GM12878 (cell line): ENCODE data around the gene ZFAND2B. TPM values are rescaled to one million over a fixed set of nuclear protein-coding genes. Genes with fewer than 3 reads are reported as not detected.
"Not testable (repeated sequence)": the region's sequence is repeated elsewhere in the genome, so short reads cannot be mapped to it uniquely, and the experiment has no call there.

Source experiments
- ATAC-seq: fragments of 200-7000 bp; cut with Tn5 transposase; 3 replicates; pipeline ENCODE4 v1.9.1; 2020; ENCODE audit warnings: mild to moderate bottlenecking, moderate library complexity
- BruUV-seq: library from RNA; stranded (reverse); fragments of 400-500 nt; replicated peaks from 2 replicates; lab custom pipeline; 2021; lab: Mats Ljungman, UMichigan
- CTCF ChIA-PET: fragments of 300-600 bp; sonication (Branson Sonifier 250); formaldehyde crosslinking; extraction: SDS; loops from one replicate; lab custom pipeline; 2021; ENCODE audit warnings: inconsistent platforms; lab: Yijun Ruan, JAX
- POLR2A ChIA-PET: fragments of 350-600 bp; formaldehyde crosslinking; extraction: SDS; loops from one replicate; lab custom pipeline; 2021; ENCODE audit warnings: inconsistent platforms; lab: Charles Lee
- RAD21 ChIA-PET: fragments of 300-600 bp; sonication (Branson Sonifier 250); formaldehyde crosslinking; loops from one replicate; lab custom pipeline; 2023; ENCODE audit warnings: antibody characterized with exemption; ENCODE audit not compliant: unreplicated experiment; lab: Charles Lee
- SMC1A ChIA-PET: fragments of 300-600 bp; sonication (Branson Sonifier 250); formaldehyde crosslinking; loops from one replicate; lab custom pipeline; 2023; ENCODE audit not compliant: unreplicated experiment, uncharacterized antibody; lab: Charles Lee
- DNase-seq: peaks from one replicate; pipeline ENCODE4 v3.0.0-alpha.2; 2011; ENCODE audit warnings: low read depth, low spot score
- FAIRE-seq: peaks from 3 replicates; lab custom pipeline; 2011; peaks lifted over from hg19 to GRCh38; lab: Jason Lieb, UNC
- H2AFZ ChIP-seq: 2 replicates; pipeline ENCODE4 v1.6.0; 2011; ENCODE audit warnings: low read depth, low read length, control low read depth; ENCODE audit not compliant: control insufficient read depth
- H3K27ac ChIP-seq: 2 replicates; pipeline ENCODE4 v1.5.1; 2011; ENCODE audit warnings: control low read depth; ENCODE audit not compliant: control insufficient read depth, insufficient read depth
- H3K27me3 ChIP-seq, 2 experiments: replicated peaks in 1 of 2; 2 replicates each; pipeline versions ENCODE4 v1.6.0 to v1.6.1; 2011; ENCODE audit warnings: low read length in 1 of 2; ENCODE audit not compliant: control insufficient read depth in 2 of 2, insufficient read depth in 2 of 2
- H3K36me3 ChIP-seq, 2 experiments: 2 replicates each; pipeline ENCODE4 v1.5.1; 2011; ENCODE audit warnings: low read length in 1 of 2; ENCODE audit not compliant: control insufficient read depth in 2 of 2, insufficient read depth in 2 of 2
- H3K4me1 ChIP-seq: 2 replicates; pipeline ENCODE4 v1.6.1; 2011; ENCODE audit warnings: mild to moderate bottlenecking, low read length, moderate library complexity, mixed read lengths; ENCODE audit not compliant: control insufficient read depth, insufficient read depth
- H3K4me2 ChIP-seq: 2 replicates; pipeline ENCODE4 v1.6.0; 2011; ENCODE audit warnings: control low read depth; ENCODE audit not compliant: control insufficient read depth, insufficient read depth
- H3K4me3 ChIP-seq: fragments of 200-600 bp; sonication (generic); 2 replicates; pipeline ENCODE4 v1.5.1; 2016
- H3K79me2 ChIP-seq: 2 replicates; pipeline ENCODE4 v1.6.0; 2011; ENCODE audit warnings: low read length; ENCODE audit not compliant: control insufficient read depth, insufficient read depth
- H3K9ac ChIP-seq: 2 replicates; pipeline ENCODE4 v1.8.0; 2011; ENCODE audit warnings: low read length, control low read depth, mixed read lengths; ENCODE audit not compliant: control insufficient read depth, insufficient read depth
- H3K9me3 ChIP-seq: replicated peaks from 3 replicates; pipeline ENCODE4 v1.5.1; 2011; ENCODE audit warnings: mild to moderate bottlenecking, low read length; ENCODE audit not compliant: control insufficient read depth, insufficient read depth
- H4K20me1 ChIP-seq: 2 replicates; pipeline ENCODE4 v1.6.0; 2011; ENCODE audit not compliant: control insufficient read depth, insufficient read depth
- SKIL ChIP-seq: fragments of 450-650 bp; IDR thresholded peaks from 2 replicates; pipeline ENCODE4 v1.6.1; 2017; ENCODE audit warnings: mild to moderate bottlenecking, low read depth, inconsistent platforms; ENCODE audit not compliant: poor library complexity, severe bottlenecking
- SUZ12 ChIP-seq: fragments of 200-600 bp; sonication (generic); IDR thresholded peaks from one replicate; pipeline ENCODE4 v1.6.1; 2018; ENCODE audit warnings: antibody characterized with exemption, mild to moderate bottlenecking; ENCODE audit not compliant: unreplicated experiment
- ZNF687 ChIP-seq: fragments of 450-650 bp; IDR thresholded peaks from 2 replicates; pipeline ENCODE4 v1.6.1; 2017; ENCODE audit warnings: mild to moderate bottlenecking, moderate library complexity
- WGBS: methylation state at CpG from one replicate; pipeline ENCODE4 v1.1.6; 2016; ENCODE audit warnings: low lambda C conversion rate; ENCODE audit not compliant: insufficient replicate concordance, insufficient coverage; ENCODE audit errors: missing lambda C conversion rate; 5-methylcytosine and 5-hydroxymethylcytosine counted together
- in situ Hi-C: fragments of 300-500 bp; cut with MboI; formaldehyde crosslinking; loops from 9 replicates; pipeline ENCODE4 v1.14.3; 2018; ENCODE audit warnings: mixed read lengths
- intact Hi-C: fragments of 100-400 bp; cut with micrococcal nuclease; formaldehyde crosslinking; loops from one replicate; pipeline ENCODE4 v1.14.2; 2022; ENCODE audit not compliant: unreplicated experiment
- polyA plus RNA-seq, 11 experiments: library from polyadenylated mRNA; depleted of rRNA in 4 of 11; unstranded in 6 of 11; stranded (reverse) in 5 of 11; fragments of >200 nt; fragmentation: Nextera tagmentation in 4 of 11; fragmentation: Illumina TruSeq in 1 of 11; extraction: Ambion mirVana in 4 of 11; extraction: Trizol in 1 of 11; gene quantifications; 1 replicate in 1 of 11; 2 replicates in 10 of 11; pipeline versions ENCODE4 v1.2.1 to v1.2.3, GENCODE V29; 2011 to 2016; ENCODE audit warnings: inconsistent platforms in 2 of 11, missing spikeins in 2 of 11, low read depth in 1 of 11
- total RNA-seq, 4 experiments: library from RNA; depleted of rRNA in 3 of 4; stranded (reverse); fragments of >200 nt in 3 of 4; fragmentation: Illumina TruSeq in 1 of 4; extraction: Trizol in 1 of 4; gene quantifications; 2 replicates each; pipeline versions ENCODE4 v1.2.1 to v1.2.3, GENCODE V29; 2013 to 2021

Gene ZFAND2B
- total and polyA plus RNA-seq, 10 of the 15 experiments (the other 5 are each of a cell fraction or from before 2014, with no cell fraction given), result 5.4 to 28.1 (median 22.4) TPM

GRCh38 chr2:219199470-219200211 lies 6.9 kb upstream of the ZFAND2B start (continued):
- no peak for TF ChIP-seq ZNF687
- no peak for TF ChIP-seq SUZ12
- no peak for TF ChIP-seq SKIL

- RAD21 ChIA-PET, result interaction anchor here (0.5 kb wide), 1 partner anchor 139 kb away, joined by 3 read pairs; no protein-coding TSS in a partner anchor
- BruUV-seq, DNase-seq: not testable (repeated sequence)
Observed at GRCh38 chr2:219200502-219201326, 5.9 kb upstream of the ZFAND2B start.

GRCh38 chr2:219201331-219201730 lies 5.3 kb upstream of the ZFAND2B start:
- H3K27me3 ChIP-seq, H3K4me2 ChIP-seq, H3K4me3 ChIP-seq, ATAC-seq, H3K27ac ChIP-seq, BruUV-seq, H3K9ac ChIP-seq, H4K20me1 ChIP-seq, DNase-seq, H3K36me3 ChIP-seq, SMC1A ChIA-PET, H3K4me1 ChIP-seq, H3K79me2 ChIP-seq, FAIRE-seq, in situ Hi-C loops, H2AFZ ChIP-seq, H3K9me3 ChIP-seq, intact Hi-C loops, RAD21 ChIA-PET: not testable (repeated sequence)
- POLR2A ChIA-PET, result interaction anchor here (1.1 to 1.4 kb wide), 2 partner anchors 9 to 22 kb away, joined by 3 read pairs; no protein-coding TSS in a partner anchor
- WGBS, result 73% methylated on average over 21 of the region's 21 CpGs
- CTCF ChIA-PET, result interaction anchor here (1.3 to 2.8 kb wide), 2 partner anchors 10 to 30 kb away, joined by 3 to 7 read pairs; no protein-coding TSS in a partner anchor

More at GRCh38 chr2:219200502-219201326, 5.9 kb upstream of the ZFAND2B start:
- H3K27me3 ChIP-seq, H3K4me1 ChIP-seq, H3K9ac ChIP-seq, in situ Hi-C loops, SMC1A ChIA-PET, H3K79me2 ChIP-seq, H2AFZ ChIP-seq, H3K27ac ChIP-seq, H3K9me3 ChIP-seq, H3K36me3 ChIP-seq, FAIRE-seq, ATAC-seq, intact Hi-C loops, H3K4me3 ChIP-seq, H4K20me1 ChIP-seq, H3K4me2 ChIP-seq: not testable (repeated sequence)
- WGBS, result 71% methylated on average over 24 of the region's 26 CpGs
- ChIA-PET POLR2A (interaction anchor here (1.1 to 1.6 kb wide), 2 partner anchors 19 to 21 kb away, joined by 3 to 4 read pairs; no protein-coding TSS in a partner anchor), CTCF (interaction anchor here (1.3 to 2.8 kb wide), 2 partner anchors 9 to 29 kb away, joined by 3 to 7 read pairs; no protein-coding TSS in a partner anchor)
